GM19467 (cell line): ENCODE measurements around the gene SCTR.

Experiments used
- ATAC-seq: cut with Tn5 transposase; IDR thresholded peaks from one replicate; pipeline ENCODE4 v1.9.1; 2021; ENCODE audit warnings: mild to moderate bottlenecking, moderate library complexity; ENCODE audit not compliant: unreplicated experiment

Gene SCTR

DNA sequence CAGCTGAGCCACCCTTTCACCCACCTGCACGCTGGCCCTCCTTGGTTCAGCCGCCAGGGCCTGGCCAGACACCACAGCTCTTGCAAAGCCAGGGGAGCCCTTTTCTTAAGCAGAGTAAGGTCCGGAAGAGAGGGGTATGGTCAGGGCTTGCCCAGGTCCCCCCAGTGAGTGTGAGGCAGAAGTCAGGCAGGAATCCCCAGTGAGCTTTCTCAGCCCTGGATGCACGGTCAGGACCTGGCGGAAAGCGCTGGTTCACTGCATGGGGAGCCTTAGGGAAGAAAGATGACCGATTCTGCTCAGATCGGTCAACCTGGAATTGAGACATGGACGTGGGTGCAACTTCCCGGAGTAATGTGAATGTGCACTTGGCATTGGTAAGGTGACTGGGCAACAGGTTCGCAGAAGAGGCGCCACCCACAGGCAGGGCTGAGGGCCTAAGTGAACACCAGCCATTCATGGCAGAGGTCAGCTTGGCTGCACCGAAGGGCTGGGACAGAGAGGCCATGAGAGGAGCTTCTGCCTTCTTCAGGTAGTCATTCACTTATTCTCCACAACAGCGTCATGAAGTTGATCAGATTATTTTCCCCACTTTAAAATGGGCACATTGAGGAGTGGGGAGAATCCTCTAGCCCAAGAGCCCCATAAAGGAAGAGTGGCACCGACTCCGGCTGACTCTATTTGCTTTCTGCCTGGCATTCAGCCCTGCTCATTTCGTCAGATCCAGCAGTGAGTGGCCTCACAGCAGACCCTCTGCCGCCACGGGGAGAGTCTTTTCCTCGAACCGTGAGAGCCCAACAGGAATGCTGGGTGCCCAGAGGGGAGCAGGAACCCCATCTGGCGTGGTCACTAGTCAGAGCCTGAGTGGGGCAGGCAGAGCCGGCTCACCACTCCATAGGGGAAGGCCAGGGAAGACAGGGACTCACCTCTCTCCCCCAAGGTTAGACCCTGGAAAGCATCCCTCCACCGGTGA is 35.8 kb downstream of the SCTR start:
- peak; percentile 17 for ATAC-seq

DNA sequence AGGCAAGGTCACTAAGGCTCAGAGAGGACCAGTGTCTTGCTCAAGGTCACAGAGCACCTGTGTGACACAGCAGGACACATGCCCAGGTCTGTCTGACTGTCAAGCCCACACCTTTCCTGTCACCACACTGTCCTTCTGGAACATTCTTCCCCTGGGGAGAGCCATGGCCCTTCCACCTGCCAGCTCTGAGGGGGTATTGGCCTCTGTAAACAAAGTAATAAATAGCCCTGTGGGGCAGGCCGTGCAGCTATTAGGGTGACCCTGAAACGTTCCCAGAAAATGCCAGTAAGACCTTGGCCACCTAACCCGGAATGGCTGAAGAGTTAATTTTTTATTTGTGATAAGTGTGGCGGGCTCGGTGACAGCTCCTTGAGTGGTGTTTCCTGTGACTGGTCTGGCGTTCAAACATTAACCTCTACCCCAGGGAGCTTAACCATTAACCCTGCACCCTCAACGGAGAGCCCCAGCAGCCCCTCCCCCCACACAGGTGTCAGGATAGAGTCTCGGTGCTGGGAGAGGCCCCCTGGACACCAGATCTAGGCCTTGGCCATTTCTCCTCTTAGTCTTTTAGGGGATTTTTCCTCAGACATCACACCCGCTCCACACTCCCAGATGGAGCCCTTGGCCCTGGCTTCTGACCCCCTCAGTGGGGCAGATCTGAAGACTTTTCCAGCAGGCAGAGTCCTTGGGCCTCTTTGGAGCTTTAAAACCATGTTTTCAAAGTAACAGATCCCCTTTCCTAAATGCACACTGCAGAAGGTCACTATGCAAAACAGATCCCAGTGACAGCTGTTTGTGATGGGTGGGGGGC is 36.6 kb downstream of the SCTR start:
- peak; percentile 90 for ATAC-seq

DNA sequence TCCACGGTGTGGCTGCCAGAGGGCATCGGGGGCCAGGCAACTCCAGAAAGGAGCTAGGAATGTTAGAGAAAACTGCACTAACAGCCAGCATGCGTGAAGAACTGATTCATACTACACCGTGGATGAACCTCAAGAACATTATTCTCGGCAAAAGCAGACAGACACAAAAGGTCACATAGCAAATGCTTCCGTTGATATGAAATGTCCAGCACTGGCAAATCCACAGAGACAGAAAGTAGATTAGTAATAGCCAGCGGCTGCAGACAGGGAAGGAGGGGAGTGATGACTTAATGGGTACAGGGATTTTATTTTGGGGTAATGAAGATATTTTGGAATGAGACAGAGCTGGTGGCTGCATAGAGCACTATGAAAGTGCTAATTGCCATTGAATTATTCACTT is 37.4 kb downstream of the SCTR start:
- ATAC-seq = no peak

DNA sequence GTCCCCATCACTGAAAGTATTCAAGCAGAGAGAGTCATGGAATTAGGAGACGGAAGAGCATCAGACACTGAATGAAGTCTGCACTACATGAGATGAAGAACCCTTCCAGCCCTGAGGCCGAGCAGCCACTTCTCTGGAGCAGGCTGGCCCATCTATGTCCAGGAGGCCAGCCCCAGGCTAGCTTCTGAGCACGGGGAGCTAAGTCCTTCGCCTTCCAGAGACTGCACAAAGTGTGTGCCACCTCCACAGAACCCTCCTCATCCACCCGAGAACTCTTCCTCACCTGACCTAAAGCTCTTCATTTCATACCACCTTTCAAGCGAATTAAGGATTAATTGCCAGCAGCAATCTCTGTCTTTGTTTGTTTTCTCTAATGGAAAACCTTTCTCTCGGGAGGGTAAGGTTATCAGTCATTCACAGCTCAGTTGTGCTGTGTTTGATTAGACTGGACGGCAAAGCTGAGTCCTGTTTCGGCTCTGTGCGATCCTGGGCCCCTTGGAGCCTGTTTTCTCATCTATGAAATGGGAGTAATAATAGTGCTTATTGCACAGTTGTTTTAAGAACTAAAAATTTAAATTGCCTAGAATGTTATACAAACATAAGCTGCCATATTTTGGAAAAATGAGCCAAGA is 38.0 kb downstream of the SCTR start:
- no peak for ATAC-seq

DNA sequence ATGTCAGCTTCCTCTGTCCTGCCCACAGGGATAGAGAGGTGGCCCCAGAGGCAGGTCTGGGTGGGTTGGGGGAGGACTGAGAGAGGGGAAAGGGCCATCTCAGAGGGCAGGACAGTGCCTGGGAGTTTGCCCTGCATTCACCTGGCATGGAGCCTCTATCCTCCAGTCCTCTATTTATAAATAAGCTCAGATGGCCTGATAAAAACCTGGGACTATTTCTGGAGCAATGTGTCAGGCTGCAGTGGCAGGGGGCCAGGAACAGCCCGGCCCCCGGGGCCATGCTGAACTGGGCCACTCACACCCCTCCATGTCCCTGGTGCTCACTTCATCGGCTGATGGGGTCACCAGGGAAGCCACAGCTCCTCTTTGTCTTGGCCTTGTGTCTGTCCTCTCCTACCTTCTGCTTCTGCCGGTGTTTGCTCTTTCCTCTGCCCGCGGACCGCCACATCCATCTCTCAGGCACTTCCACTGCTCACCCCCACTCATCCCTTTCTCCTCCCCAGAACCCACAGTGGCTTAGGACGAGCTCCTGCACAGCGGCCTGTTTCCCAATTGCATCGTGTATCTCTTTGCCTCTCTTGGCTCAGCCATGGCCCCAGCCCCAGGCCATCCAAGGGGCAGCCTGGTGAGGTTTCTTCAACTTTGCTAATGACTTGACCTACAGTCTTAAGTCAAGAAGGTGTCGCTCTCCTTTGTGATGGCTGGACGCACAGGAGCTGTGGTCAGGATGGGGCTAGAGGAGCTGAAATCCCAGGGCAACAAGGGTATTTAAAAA is 38.8 kb downstream of the SCTR start:
- ATAC-seq = no peak

DNA sequence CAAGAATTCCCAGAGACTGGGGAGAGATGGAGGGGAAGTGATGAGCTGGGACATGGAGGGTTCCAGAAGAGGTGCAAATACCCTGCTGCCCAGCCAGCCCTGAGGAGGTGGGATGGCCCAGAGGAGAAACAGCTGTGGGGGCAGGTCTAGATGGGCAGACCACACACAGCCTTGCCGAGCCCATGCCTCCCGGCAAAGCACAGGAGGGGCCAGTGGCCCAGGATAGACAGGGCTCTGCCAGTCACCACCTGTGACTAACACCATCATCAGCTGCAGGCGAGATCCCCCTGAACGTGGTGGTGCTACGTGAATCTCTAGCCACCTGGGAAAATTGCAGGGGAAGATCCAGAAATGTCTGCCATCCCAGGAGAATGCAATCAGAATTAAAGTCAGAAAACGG is 39.4 kb downstream of the SCTR start:
- ATAC-seq = no peak

DNA sequence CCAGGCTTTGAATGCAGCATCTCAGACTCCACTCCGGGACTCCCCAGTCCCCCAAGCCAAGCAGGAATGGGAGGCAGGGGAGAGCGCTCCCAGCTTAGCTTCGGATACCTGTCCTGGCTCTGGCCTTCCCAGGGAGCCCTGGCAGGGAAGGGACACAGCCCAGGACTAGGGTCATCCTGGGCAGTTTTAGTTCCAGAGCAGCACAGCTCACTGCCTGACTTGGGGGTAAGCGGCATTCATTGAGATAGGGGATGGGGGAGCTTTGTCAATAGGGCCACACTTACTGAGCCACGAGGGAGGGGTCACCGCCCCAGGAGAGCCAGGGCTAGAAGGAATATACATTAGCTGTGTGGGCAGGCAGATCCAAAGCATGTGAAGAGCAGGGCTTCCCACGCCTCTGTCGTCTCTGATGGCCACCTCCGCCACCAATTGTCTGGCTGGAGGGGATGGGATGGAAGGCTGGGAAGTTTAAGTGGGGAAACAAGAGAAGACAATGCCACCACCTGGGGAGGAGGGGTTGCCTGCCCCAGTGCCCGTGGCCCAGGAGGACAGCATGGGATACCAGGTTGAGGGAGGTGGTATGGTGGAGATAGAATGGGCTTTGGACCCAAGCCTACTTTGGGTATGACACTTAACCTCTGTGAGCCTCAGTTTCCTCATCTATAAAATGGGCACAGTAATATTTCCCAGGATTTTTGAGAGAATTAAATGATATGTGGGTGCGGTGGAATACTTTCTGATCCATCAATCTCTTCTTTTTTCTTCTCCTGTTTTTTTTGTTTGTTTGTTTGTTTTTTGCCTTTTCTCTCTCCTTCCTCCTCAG is 40.2 kb downstream of the SCTR start:
- no peak for ATAC-seq

DNA sequence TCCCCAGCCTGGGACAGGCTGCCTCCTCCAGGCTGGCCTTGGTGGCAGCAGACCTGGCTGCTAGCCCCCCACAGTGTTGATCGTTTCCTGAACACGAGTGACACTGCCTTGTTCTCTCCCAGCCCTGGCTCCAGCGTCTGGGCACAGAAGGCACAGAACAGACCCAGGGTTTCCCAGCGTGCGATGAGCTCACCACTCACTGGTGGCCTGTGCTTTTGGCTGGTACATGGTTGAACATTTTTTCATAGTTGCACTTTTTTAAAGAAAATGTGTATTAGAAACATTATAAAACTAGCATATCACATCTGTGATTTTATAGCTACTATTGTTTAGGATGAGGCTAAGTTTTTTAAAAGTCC is 40.9 kb downstream of the SCTR start:
- ATAC-seq = no peak

DNA sequence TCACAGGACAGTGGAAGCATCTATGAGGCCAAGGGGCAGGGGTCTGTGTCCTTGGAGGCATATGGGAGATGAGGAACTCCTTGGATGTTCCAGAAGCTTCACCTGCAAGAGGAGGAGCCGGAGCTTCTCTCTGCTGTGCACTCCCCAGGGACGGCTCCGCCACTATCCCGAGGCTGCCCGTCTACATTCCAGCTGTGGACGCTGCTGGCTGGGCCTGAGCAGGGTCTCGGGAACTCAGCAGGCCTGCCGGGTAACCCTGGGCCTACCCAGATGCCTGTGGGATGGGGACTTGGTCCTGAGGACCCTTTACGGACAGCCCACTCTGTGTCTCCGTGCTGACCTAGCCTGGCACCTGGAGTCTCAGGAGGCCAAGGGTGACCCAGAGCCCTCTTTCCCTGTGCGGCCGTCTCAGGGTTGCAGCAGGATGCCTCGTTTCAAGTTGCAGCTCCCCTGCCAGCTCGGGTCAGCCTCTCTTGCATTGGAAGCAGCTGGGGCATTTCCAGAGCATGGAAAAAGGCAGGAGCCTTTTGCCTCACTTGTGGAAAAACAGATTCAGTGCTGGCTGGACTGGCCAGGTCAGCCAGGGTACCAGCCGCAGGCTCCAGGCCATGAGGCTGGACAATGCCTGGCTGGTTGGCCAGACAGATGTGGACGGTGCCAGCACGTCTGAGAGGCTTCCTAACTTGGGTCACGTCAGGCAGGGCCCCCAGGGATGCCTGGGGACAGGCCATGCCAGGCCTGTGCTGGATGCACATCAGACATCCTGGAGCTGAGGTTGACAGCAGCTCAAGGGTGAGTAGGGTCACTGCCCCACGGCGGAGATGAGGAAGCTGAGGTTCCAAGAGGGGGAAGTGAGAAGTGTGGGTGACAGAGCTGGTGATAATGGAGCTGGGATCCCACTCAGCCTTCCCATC is 41.5 kb downstream of the SCTR start:
- no peak for ATAC-seq

DNA sequence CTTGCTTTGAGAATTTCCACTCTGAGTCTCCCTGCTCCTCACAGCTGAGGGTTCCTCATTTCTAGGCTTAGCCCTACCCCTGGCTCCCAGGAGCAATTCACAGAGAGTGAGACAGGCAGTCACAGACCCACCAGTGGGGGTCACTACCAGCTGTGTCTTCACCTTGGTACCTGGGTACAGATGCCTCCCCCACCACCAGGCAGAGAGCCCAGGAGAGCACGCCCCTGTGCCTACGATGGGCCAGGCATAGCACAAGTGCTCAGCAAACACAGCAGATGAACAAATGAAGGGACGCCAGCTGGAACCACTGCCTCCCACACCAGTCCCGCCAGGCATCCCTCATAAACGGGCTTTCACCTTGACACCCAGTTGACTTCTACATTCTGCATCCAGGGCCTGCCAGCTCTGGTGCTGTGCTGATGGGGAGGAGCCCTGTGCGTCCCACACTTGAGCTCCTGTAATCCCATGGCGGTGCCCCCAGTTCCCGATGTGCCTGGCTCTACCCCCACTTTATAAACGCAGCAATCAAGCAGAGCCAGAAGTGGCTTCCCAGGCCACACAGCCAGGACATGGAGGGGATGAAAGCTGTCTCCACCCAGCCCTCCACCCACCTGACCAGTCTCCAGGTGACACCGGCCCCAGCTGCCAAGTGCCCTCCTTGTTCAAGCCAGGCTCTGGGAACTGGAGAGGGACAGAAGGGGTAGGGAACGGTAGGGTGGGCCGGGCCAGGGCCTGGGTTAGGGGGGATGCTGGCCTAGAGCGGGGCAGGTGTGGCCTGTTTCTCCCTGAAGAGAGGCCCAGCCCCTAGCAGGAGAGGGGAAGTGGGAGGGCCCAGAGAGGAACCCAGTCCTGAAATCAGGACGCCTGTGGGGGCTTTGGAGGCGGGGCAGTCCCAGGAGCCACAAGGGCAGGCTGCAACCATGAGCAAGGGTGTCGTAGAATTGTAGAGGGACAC is 42.5 kb downstream of the SCTR start:
- no peak for ATAC-seq

DNA sequence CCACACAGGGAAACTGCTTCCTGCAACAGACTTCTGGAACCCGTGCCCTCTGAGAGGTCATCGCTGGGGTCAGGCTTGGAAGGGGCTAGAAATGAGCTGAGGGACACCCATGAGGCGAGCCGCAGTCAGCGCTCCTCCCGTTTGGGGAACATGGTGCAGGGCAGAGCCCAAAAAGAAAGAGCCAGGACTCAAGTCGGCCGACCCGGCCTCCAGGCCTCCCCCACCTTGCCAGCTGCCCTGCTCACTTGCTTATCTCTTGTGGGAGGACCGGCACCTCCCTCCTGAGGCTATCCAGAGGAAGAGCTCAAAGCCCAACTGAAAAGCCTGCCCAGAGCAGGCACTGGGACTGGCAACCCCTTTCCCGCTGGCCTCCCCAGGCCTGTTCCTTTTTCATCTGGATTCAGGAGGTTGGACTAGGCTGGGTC is 43.6 kb downstream of the SCTR start:
- ATAC-seq = no peak

DNA sequence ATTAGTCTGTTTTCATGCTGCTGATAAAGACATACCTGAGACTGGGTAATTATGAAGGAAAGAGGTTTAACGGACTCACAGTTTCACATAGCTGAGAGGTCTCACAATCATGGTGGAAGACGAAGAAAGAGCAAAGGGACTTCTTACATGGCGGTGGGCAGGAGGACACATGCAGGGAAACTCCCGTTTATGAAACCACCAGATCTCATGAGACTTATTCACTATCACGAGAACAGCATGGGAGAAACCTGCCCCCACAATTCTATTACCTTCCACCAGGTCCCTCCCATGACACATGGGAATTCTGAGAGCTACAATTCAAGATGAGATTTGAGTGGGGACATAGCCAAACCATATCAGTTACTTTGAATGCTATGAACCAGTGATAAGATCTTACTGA is 44.1 kb downstream of the SCTR start:
- no peak for ATAC-seq

DNA sequence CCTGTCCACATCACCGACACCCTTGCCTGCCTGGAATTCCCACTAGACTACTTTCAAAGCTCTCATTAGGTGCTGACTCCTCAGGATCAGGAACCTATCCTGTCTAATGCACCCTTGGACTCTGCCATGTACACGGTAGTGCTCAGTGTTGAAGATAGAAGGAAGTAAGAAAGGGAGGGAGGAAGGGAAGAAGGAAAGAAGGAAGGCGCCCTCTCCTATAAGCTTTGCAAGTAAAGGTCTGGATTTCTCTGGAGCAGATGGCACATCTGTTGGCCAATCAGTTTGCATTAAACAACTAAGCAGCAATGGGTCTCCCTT is 45.3 kb downstream of the SCTR start:
- ATAC-seq = no peak

DNA sequence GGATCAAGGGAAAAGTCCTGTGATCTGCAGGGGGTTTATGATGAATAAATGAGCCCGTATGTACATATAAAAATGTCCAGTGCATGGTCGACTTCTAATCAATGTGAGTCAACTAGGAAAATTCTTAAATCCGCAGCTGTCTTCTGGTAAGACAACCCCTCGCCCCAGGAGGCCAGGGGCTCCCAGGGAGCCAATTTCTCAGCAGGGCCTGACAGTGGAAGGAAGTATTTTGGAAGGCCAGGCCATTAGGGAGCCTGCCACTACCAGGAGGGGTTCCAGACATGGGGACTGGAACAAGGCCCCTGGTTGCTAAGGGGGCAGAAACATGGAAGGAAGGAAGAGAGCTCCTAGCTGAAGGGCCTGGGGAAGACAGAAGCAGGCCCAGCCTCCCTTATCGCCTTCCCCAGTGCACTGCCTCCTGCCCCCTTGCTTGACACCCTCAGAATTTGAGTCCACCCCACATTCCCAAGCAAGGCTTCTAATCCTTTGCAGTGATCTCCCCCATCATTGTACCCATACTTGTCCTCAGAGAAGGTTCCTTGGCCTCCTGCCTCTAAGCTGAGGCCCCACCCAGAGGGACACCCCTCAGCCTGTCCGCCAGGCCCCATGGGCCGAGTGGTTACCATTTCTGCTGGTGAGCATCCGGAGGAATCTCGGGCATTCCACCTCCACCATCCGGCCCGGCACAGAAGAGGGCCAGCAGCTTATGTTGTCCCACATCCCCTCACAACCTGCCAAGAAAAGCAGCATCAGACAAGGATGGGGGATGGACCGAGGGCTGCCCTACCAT is 45.9 kb downstream of the SCTR start:
- ATAC-seq = no peak

DNA sequence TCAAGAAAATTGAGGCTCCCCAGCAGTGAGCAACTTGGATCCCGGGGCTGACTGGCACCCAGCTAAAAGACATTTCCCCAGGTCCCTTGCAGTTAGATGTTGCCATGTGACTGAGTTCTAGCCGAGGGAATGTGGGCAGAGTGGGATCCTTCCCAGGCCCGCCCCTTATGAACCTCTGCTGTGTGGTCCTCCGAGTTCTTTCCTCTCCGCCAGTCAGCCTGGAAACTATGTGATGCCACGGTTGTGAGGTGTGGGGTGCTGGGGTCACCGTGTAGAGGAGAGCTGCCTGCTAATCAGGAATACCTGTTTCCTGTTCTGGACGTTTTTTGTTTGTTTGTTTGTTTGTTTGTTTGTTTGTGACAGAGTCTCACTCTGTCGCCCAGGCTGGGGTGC is 47.2 kb downstream of the SCTR start:
- no peak for ATAC-seq

DNA sequence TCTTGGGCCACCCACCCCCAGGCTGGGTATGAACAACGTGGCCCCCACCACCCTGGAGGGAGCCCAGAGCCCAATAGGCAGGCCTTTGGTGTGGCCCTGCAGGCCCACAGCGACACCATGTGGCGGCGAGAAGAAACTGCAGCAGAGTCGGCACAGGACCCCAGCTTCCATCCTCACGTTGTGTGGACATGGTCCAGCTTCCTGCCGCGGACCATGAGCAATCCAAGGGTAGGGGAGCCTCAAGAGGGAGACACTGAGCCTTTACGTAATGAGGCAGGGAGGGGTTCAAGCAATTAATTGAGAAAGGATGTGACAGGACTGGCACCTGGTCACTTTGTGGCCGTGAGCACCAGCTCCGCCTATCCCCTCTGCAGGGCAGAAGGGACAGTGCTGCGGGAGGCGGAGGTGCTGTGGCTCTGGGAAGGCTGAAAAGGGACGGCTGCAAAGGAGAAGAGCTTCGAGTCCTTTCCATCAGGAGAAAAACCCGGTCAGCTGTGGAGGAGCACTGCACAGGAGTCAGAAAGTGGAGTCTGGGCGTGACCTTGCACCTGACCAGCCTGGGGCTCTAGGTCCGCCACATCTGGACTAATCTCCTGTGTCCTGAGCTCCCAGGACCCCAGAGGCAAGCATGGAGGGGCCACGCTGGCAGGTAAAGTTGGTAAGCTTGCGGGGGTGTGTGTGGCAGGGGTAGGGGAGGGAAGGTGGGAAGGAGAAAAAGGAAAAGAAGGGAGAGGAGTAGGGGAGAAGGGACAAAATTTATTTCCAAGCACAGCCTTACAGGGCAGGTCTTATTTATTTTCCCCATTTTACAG is 47.8 kb downstream of the SCTR start:
- no peak for ATAC-seq
